HG03354 (cell line): Measurements from ENCODE around the gene FBXO47.
"Not testable (repeated sequence)": the region's sequence is repeated elsewhere in the genome, so short reads cannot be mapped to it uniquely, and the experiment has no call there.

Source experiments
- ATAC-seq: cut with Tn5 transposase; IDR thresholded peaks from one replicate; pipeline ENCODE4 v1.9.1; 2021; ENCODE audit warnings: mild to moderate bottlenecking; ENCODE audit not compliant: unreplicated experiment, poor library complexity, severe bottlenecking

FBXO47 gene

DNA sequence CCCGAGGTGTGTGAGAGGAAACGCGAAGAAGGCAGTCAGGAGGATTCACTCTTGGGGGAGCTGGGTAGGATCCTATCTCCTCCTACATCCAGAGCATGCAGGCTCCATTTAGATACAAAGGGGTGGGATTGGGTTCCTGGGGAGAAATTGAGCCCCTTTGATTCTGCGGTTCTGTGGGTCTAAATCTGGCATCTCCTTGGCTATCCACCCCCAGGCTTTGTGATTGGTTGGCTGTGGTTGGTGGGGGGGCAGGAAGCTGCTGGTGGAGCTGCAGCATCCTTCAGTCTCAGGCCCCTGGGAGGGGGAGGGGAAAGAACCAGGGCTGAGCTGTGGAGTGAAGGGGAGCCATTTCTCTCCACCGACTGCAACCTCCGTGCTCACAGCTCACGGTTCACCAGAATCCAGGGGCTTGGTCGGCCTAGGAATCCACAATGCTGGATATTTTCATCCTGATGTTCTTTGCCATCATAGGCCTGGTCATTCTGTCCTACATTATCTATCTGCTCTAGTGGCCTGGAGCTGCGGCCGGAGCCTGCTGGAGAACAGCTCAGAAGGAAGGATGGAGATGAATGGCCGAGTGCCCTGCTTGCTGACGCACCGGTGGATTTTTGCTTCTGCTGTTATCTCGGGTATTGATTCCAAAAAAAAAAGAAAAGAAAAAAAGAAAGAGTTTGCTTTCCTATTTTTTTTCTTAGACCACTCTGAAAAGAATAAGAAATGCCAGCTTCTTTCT lies 41.8 kb downstream of the FBXO47 start, which contains the start of gene LASP1NB:
LASP1NB (plus strand) TSS at position 352 of the 733 bp plus-strand sequence.
- no peak for ATAC-seq

DNA sequence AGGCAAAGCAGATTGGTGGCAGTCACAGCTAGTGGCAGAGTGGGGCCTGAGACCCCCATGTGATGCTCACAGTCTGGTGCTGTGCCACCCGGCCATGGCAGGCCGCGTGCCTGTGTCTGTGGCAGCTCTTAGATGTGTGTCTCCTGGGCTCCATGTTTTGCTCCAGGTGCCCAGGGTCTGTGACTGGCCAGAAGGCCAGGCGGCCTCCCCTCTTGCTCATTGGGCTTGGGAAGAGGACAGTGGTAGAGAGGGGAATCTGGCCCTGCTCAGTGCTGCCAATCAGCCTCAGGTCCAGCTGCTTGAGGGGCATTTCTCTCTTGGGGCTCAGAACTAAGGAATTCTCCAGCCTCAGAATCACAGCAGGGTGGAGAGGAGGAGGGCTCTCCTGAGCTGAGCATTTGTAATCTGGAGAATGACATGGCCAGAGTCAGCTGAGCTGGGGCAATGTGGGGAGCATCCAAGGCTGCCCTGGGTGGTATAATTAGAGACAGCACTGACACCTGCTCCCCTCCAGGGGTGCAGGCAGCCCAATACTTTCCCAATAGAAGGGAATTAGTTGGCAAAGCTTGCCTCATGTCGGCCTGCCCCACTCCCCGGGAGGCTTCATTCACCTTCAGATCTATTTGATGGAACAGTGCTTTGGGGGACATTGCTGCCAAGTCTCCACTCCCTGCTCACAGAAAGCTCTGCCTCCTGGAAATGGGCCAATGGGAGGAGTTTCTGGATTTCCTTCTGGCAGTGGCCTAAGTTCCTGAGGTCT lies 44.5 kb downstream of the FBXO47 start:
- no peak for ATAC-seq

DNA sequence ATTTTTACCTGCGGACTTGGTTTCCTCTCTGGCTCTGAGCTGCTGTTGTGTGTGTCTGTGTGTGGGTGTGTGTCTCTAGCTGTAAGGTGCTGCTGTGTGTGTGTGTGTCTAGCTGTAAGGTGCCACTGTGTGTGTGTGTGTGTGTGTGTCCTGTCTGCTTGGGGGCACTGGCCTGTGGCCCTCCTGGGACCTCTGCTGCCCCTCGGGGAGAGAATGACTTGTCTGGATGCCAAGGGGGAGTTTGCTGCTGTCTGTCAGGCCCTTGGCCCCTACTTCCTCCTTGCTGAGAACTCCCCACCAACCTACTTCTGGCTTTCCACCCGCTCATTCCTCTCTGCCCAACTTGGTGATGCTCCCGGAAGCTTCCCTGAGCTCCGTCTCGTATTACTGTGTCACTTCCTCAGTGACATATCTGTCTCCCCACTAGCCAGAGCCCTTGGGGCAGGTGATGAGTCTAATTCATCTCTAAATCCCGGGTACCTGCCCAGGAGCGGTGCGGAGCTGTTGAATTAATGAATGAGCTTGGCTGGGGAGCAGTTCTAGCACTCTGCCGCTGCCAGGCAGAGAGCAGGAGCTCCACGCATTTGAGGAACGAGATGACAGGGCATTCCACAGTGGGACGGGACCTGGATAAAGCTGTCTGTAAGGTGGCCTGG lies 45.3 kb downstream of the FBXO47 start:
- no peak for ATAC-seq

DNA sequence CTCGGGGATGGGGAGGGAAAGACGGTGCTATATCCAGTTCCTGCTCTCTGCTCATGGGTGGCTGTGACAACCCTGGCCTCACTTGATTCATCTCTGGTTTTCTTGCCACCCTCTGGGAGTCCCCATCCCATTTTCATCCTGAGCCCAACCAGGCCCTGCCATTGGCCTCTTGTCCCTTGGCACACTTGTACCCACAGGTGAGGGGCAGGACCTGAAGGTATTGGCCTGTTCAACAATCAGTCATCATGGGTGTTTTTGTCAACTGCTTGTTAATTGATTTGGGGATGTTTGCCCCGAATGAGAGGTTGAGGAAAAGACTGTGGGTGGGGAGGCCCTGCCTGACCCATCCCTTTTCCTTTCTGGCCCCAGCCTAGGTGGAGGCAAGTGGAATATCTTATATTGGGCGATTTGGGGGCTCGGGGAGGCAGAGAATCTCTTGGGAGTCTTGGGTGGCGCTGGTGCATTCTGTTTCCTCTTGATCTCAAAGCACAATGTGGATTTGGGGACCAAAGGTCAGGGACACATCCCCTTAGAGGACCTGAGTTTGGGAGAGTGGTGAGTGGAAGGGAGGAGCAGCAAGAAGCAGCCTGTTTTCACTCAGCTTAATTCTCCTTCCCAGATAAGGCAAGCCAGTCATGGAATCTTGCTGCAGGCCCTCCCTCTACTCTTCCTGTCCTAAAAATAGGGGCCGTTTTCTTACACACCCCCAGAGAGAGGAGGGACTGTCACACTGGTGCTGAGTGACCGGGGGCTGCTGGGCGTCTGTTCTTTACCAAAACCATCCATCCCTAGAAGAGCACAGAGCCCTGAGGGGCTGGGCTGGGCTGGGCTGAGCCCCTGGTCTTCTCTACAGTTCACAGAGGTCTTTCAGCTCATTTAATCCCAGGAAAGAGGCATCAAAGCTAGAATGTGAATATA lies 46.6 kb downstream of the FBXO47 start:
- no peak for ATAC-seq

DNA sequence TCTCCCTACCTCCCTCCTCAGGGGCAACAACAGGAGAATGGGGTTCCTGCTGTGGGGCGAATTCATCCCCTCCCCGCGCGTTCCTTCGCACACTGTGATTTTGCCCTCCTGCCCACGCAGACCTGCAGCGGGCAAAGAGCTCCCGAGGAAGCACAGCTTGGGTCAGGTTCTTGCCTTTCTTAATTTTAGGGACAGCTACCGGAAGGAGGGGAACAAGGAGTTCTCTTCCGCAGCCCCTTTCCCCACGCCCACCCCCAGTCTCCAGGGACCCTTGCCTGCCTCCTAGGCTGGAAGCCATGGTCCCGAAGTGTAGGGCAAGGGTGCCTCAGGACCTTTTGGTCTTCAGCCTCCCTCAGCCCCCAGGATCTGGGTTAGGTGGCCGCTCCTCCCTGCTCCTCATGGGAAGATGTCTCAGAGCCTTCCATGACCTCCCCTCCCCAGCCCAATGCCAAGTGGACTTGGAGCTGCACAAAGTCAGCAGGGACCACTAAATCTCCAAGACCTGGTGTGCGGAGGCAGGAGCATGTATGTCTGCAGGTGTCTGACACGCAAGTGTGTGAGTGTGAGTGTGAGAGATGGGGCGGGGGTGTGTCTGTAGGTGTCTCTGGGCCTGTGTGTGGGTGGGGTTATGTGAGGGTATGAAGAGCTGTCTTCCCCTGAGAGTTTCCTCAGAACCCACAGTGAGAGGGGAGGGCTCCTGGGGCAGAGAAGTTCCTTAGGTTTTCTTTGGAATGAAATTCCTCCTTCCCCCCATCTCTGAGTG lies 47.7 kb downstream of the FBXO47 start:
- no peak for ATAC-seq

DNA sequence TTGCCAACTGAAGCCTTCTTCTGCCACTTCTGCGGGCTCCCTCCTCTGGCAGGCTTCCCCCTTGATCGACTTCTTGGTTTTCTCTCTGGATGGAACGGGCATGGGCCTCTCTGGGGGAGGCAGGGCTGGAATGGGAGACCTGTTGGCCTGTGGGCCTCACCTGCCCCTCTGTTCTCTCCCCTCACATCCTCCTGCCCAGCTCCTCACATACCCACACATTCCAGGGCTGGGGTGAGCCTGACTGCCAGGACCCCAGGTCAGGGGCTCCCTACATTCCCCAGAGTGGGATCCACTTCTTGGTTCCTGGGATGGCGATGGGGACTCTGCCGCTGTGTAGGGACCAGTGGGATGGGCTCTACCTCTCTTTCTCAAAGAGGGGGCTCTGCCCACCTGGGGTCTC lies 48.3 kb downstream of the FBXO47 start:
- ATAC-seq: no peak

DNA sequence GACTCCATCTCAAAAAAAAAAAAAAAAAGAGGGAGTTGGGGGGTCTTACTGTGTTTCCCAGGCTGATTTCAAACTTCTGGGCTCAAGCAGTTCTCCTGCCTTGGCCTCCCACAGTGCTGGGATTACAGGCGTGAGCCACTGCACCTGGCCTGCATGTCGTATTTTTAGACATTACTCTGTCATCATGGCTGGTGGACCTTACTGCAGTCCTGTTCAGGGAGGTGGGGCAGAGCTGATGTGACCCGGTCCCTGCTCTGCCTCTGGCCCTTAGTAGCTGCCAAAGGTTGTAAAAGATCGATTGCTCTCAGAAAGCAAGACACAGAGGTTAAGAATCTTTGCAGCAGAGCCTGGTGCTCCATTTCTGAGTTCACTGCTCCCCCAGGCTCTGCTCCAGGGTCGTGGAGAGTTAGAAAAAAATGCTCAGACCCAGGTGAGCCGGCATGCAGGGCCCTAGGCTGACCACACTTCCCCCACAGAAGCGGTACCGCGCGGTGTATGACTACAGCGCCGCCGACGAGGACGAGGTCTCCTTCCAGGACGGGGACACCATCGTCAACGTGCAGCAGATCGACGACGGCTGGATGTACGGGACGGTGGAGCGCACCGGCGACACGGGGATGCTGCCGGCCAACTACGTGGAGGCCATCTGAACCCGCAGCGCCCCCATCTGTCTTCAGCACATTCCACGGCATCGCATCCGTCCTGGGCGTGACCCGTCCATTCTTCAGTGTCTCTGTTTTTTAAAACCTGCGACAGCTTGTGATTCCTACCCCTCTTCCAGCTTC lies 48.9 kb downstream of the FBXO47 start:
- ATAC-seq: no peak

DNA sequence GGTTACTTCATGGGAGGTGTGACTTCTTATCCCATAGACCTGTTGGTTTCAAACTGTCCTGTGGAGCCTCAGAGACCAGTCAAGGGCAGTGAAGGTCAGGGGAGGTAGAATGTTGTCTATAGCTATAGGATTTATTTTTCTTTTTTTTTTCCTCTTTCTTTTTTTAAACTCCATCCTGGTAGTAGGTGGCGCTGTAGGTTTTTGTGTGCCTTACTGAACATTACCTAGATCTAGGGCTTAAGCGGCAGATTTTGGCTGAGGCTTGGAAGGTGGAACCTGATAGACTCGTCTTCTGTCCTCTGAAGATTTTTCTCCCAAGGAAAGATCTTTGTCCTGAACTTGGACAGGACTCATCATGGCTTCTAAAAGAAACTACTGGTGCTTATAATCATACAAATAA lies 49.9 kb downstream of the FBXO47 start:
- ATAC-seq: no peak

DNA sequence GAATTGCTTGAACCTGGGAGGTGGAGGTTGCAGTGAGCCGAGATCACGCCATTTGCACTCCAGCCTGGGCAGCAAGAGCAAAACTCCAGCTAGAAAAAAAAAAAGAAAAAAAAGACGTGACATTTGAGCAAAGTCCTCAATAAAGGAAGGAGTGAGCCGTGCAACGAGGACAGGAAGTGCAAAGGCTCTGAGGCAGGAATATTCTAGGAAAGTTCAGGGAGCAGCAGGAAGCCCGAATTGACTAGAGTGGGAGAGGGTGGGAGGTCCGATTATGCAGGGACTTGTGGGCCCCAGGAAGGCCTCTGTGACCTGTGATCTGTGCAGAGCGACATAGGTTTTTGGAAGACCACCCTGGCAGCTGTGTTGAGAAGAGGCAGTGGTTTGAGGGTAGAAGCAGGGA lies 50.4 kb downstream of the FBXO47 start:
- no peak for ATAC-seq

DNA sequence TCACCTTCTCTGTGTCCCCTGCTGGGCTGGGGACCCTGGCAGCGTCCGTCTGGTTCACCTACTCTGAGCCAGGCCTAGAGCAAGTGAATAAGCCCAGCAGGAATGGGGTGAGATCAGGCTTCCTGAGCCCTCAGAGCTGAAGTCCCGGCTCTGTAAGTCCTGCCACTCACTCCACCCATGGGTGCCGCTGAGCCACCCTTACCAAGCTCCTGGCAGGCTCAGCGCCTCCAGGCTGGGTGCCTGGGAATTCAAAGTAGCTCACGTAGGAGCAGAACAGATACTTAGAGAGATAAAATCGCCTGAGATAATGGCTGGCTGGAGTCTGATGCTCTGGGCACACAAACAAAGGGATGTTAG lies 51.6 kb downstream of the FBXO47 start:
- no peak for ATAC-seq

DNA sequence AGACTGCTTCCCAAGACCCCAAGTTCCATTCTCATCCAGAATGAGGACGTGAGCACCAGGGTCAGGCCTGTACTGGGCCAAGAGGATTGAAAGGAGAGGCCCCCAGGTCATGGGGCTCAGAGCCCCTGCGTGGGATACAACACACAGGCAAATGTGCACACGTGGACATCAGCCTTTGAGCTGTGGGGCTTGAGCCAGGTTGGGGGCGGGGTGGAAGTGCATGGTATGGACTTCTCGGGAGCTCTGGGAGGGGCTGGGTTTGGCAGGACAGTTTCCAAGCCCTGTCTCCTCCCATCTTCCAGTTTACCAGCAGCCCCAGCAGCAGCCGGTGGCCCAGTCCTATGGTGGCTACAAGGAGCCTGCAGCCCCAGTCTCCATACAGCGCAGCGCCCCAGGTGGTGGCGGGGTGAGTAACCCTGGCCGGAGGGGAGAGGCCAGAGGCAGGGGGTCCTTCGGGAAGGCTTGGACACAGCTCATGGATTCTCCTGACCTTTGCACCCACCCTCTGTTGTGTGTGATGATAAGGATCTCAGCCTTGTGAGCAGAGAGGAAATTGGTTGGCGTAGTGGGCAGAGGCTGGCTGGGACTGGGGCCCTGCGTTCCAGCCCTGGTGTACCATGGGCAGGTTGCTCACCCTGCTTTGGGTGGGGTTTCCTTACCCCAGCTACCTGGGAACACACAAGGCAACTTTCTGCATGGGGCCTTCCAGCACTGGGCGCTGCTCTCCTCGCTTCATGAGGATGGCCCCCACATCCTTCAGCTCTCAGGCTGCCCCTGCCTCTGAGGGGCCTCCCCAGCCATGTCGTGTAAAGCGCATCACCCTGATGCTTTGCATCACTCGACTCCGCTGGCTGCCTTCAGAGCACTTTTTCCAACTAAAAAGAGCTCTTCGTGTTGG lies 52.2 kb downstream of the FBXO47 start:
- ATAC-seq: no peak

DNA sequence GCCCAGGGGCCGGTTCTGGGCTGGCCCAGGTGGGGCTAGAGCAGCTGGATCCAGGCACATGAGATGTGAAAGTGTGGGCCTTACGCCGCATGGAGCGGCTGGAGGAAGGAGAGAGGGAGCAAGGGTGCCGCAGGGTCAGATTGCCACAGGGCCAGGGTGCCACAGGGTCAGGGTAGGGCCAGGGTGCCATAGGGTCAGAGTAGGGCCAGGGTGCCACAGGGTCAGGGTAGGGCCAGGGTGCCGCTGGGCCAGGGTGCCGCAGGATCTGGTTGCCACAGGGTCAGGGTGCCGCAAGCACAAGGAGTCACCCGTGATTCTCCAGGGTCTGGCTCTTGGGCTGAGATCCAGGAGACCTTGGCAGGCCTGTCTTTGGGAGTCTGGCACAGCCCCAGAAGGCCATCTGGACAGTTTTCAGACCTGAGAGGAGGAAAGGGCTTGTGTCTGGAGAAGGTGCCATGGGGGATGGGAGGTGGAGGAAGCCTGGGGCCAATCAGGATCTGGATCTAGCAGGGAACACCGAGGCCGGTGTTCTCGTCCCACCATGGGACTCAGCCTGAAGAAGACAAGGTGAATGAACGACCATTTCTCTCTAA lies 54.9 kb downstream of the FBXO47 start:
- ATAC-seq: no peak

DNA sequence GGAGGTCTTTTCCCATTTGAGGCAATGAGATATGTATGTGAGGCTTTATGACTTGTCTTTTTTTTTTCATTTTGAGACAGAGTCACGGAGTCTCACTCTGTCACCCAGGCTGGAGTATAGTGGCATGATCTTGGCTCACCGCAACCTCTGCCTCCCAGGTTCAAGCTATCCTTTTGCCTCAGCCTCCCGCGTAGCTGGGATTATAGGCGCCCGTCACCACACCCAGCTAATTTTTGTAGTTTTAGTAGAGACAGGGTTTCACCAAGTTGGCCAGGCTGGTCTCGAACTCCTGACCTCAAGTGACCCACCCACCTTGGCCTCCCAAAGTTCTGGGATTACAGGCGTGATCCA lies 55.5 kb downstream of the FBXO47 start:
- not testable (repeated sequence) for ATAC-seq

DNA sequence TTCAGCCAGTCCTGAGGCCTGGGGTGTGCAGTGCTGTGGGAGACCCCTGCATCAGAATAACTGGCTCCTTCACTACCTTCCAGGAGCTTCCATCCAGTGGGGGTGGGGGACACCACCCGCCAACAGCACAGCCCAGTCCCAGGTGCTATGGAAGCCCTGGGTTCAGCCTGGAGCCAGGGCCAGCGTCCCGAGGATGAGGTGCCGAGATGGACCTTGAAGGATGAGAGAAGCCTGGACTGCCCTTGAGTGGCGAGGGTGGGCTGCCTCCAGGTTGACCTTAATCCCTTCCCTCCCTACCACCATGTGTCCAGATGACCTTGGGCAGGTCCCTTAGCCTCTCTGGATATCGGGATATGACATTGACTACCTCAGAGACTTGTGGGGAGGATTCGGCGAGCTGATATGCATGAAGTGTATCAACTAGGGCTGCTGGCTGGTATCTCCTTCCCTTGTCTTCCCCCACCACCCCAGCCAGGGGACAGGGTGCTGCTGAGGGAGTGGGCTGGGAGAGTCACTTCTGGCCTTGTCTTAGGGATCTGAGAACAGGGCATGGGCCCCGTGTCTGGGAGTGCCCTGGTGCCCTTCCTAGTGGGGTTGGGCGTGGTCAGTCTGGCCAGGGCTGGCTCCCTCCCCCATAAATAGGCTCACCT lies 56.0 kb downstream of the FBXO47 start:
- ATAC-seq: no peak

DNA sequence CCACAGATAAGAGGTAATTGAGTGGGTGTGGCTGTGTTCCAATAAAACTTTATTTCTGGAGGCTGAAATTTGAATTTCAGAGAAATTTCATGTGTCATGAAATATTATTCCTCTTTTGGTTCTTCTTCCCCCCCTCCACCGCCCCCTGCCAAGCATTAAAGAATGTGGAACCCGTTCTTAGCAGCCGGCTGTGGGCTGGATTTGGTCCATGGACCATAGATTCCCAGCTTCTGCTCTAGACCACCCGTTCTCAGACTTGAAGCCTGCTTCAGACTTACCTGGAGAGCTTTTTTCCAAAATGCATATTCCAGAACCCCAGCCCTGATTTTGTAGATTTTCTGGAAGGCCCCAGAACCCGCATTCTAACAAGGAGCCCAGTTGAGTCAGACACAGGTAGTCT lies 56.9 kb downstream of the FBXO47 start:
- ATAC-seq: no peak

DNA sequence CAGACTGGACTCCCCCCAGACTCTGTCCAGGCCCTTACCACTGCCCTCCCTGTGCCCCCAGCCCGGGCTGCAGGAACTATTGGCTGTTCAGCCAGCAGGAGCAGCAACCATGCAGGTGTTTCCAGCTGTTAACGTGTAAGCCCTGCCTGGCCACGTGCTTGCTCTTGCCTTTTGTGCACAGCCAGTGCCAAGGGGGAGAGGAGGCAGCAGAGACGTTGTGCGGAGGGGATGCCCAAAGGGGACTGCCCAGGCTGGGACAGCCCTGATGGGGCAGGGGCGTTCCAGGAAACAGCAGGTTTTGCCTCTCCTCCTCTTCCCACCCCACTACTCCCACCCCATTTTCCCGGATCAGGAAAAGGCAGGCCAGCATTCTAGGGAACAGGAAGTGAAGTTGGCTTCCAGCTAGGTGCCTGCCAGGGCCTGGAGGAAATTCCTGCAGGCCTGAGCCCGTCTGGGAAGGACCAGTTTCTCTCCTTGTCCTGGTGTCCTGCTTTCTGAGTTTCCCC lies 58.5 kb downstream of the FBXO47 start:
- ATAC-seq: no peak
